Medulla oblongata (tissue), 1 donor: ENCODE data around the gene RAPGEF3.

Source experiments
- DNase-seq: peaks from one replicate; pipeline ENCODE4 v3.0.0-alpha.2; 2015; ENCODE audit errors: extremely low spot score

The RAPGEF3 gene

DNA sequence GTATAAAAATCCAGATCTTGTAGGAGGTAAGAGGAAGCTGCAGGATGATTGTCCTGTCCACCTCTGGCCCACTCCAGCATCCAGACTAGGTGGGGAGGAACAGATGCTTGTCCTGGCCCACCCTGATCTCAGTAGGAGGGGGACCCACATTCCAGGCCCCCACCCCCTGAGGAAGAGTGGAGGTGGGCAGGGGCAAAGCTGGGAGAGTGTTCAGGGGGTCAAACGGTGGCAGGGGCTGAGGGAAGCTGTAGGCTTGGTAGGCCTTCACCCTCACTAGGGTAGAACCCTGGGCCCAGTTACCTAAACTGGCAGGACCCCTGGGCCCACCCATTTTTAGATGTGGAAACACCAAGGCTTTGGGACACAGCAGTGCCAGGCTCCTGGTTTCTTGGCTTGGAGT, 18.5 kb upstream of the RAPGEF3 start:
- no peak for DNase-seq

DNA sequence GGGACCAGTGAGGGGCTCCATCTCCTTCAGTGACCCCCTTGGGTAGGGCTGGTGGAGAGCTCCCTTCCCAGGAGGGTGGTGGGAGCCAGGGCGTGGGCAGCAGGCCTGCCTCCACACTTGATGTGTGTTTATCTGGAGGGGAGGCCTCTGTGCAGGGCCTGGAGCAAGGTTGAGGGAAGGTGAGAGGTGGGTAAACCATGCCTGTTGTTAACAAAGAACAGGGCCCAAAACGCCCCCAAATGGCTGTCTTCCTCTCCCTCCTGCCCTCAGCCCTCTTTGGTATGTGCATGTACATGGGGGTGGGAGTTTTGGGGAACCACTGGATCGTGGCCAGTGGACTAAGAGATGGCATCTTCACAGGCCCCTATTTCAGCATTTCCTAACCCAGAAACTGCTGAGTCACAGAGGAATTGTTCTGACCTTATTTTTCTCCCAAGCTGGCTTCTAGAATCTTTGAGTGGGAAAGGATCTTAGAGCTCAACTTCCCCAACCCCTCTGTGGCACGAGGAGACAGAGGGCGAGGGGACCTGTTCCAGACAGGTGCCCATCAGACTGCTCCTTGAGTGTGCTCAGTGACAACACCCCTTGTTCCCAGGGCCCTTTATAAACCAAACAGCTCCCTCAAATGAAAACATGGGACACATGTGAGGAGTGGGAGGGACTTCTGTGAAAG, 17.9 kb upstream of the RAPGEF3 start:
- DNase-seq: peak; percentile 58

DNA sequence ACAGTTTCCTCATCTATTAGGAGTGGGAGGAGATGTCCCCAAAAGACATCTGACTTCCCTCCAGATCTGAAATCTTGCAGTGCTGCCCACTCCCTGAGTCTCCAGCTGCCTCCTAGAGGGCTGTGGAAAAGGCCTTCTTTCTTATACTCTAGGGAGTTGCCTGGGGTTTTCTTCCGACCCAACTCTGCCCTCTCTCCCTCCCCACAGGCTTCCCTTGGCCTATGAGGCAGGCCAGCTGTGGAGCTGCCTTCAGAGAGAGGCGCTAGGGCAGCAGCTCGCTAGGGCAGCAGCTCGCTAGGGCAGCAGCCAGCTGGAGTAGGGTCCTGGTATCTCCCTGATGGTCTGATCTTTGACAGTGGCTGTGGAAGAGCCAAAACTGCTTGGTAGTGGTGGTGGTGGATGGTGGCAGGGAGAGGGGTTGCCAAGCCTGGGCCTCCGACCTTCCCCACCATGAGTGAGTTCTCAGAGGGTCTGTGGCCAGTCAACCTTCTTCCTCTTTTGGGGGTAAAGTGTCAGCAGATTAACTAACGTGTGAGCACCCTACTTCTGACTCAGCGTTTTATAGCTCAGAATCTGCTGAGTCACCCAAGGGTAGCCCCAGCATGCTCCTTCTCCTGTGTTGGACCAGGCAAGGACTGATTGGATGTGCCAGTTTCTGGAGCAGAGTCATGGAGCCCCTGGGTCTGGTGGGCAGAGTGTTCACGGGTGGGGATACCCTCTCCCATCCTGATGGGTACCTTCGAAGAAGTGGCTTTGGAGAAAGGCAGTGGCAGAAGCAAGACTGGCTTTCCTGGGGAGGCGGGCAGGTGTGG, 16.6 kb upstream of the RAPGEF3 start:
- DNase-seq: peak; percentile 74

DNA sequence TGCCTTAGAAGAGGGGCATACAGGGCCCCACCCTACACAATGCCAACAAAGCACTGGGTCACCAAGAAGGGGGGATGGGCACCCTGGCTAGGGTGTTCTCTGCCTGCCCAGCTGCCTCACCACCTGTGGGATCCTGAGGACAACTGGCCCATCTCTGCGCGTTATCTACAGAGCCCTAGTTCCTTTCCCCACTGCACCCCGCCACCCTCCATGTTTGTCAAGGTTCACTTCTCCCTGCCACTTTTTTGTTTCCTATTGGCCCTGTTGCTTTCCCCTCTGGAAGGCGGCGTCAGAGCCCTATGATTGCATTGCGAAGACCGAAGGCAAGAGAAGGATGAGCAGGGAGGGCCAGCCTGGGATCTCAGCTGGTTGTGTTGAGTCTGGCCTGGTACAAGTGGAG, 16.0 kb upstream of the RAPGEF3 start:
- DNase-seq: no peak

DNA sequence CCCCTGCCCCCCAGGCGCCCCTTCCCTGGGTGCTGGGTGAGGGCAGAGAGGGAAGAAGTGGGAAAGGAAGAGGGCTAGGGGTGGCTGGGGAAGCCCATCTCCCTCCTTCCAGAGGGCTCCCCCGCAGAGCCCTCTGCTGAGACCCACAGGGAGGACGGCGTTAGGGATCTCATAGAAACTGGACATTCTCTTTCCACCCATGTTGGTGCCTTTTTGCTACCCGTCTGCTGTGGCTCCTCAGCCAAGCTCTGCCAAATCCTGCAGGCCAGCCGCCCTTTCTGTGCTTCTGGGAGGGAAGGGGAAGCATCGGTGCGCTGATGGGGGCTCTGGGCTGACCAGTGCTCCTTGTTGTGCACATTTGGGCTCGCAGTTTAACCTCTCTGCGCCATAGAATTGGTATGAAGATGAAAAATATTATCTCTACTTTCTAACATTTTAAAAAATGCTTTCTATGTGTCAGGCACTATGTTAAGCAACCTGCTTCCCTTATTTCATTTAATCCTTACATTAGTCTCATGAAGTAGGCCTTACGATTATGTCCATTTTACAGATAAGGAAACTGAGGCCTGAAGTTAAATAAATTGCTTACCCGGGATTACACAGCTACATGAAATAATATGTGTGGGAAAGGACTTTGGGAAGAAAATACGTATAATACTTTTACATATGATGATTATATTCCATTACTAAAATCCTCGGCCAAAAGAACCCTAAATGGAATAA, 15.3 kb upstream of the RAPGEF3 start:
- DNase-seq: no peak

- peak; percentile 69 for DNase-seq
Observed at GRCh38 chr12:47773062-47773857, 14.6 kb upstream of the RAPGEF3 start, which contains the start of gene SLC48A1. Gene SLC48A1, plus strand, starts transcription at chr12:47773238. Its CDS starts 67 bp downstream, at chr12:47773305.

DNA sequence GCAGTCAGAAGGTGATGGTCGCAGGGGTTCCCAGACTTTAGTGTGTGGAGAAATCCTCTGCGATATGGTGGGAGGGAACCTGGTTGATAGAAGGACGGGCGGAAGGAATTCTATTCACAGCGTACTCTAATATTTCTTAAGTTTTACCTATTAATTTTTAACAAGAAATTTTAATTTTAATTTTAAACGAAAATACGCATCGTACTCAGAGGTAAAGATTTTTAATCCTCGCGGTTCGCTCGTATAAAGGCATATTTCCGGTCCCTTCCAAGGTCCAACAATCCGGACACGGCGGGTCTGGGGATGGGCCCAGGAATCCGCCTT, 14.0 kb upstream of the RAPGEF3 start:
- DNase-seq: no peak

DNA sequence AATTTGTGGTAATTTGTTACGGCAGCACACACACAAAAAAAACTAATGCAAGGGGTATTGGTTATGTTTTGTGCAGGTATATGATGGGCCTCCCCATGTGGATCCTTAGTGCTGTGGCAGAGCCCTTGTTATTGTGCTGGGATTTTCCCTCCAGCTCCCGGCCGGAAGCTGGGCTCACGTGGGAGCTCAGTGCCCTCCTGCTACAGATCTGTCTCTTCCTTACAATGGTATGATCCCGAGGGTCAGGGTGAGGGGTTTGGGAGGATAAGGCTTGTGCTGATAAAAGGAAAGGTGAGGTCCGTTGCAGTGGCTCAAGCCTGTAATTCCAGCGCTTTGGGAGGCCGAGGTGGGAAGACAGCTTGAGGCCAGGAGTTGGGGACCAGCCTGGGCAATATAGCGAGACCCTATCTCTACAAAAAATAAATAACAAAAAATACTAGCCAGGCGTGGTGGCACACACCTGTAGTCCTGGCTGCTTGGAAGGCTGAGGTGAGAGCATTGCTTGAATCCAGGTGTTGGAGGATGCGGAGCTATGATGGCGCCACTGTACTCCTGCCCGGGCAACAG, 13.5 kb upstream of the RAPGEF3 start:
- no peak for DNase-seq

DNA sequence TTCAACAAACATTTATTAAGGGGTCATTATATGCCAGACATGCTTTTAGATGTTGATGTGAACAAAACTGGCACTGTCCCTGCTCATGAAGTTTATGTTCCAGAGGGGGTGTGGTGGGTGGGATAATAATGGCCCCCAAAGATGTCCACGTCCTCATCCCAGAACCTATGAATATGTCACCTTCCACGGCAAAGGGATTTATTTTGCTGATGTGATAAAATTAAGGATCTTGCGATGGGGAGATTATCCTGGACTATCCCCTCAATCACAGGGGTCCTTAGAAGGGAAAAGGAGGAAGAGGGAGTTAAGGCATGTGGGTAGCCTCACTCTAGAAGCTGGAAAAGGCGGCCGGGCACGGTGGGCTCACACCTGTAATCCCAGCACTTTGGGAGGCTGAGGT, 12.6 kb upstream of the RAPGEF3 start:
- DNase-seq: no peak

GRCh38 chr12:47770086-47770726, 11.5 kb upstream of the RAPGEF3 start:
- no peak for DNase-seq

DNA sequence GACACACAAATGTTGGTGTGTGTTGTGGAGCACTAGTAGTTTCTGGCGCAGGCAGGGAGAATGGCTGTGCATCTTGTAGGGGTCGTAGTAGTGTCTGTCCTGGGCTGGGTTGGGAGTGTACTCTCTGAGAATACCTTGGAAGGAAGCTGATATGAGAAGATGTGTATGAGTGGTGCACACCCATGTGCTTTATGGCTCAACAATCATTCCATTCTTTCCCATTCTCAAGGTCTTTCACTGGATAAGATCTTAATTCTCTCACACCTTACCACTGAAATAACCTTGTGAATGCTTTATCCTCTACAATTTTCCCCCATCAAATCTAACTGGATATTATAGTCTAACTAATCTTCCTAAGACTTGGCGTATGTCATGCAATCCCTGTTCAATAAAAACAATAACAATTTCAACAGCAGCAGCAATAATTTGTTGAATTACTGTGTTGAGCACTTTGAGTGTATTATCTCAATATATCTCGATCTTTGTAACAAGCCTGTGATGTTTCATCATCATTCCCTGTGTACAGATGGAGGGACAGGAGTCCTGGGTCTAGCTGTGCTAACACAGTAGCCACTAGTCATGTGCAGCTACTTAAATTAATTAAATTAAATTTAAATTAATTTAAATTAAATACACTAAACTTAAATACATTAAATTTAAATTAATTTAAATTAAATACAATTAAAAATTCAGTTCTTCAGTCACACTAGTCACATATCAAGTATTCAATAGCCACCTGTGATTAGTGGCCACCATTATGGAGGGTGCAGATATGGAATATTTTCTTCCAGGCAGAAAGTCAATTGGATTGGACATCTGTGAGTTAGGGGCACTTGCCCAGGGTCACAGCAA, 10.8 kb upstream of the RAPGEF3 start:
- DNase-seq: no peak

GRCh38 chr12:47768323-47768811, 9.7 kb upstream of the RAPGEF3 start:
- no peak for DNase-seq

- peak; percentile 82 for DNase-seq
Observed at GRCh38 chr12:47767216-47767724, 8.6 kb upstream of the RAPGEF3 start.

DNA sequence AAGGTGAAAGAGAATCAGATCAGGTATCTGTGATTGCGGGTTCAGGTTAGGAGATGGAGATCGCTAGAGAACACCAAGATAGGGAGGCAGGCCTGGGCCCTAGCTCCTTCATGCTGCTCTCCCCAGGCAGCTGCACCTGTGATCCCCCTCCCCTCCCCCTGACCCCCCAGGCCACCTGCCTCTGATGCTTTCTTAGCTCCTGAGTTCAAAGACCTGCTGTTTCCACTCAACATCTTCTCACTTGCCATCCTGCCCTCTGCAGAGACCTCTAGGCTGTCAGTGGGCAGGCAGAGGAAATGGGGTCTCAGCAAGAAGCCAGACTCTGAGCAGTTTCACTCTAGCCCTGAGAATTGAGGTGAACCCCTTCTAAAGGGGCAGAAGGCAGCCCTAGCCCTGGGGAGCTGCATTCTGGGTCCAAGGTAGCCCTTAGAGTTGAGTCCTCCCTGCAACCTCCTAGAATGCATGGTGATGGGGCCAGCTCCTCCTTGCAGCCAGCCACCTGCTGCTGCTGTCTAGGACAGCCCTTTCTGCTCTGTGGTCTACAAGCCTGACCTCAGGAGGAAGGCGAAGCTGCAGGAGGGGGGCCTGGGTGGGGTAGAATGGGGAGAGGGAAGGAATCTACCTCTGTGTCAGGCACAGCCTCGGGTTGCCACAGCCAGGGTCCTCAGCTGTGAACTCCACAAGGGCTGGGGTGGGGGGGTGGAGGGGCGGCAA, 8.0 kb upstream of the RAPGEF3 start:
- no peak for DNase-seq

- no peak for DNase-seq
Observed at GRCh38 chr12:47763481-47764346, 5.0 kb upstream of the RAPGEF3 start.

- no peak for DNase-seq
Observed at GRCh38 chr12:47762850-47763465, 4.3 kb upstream of the RAPGEF3 start.

GRCh38 chr12:47758584-47758833, 171 bp downstream of the RAPGEF3 start:
- DNase-seq: no peak
